Activated naive CD4-positive, alpha-beta T cell (primary cell): Measurements from ENCODE around the gene OPRL1.
"Not testable (repeated sequence)": the region's sequence is repeated elsewhere in the genome, so short reads cannot be mapped to it uniquely, and the experiment has no call there.

Source experiments
- DNase-seq, 4 experiments: peaks; one replicate each; lab custom pipeline; 2025; lab: John Stamatoyannopoulos, UW

OPRL1 gene

GRCh38 chr20:64117432-64117777 lies 37.5 kb downstream of the OPRL1 start:
- not testable (repeated sequence) for DNase-seq

GRCh38 chr20:64119301-64119680 lies 39.4 kb downstream of the OPRL1 start:
- no peak for DNase-seq

GRCh38 chr20:64119681-64120341 lies 39.9 kb downstream of the OPRL1 start:
- DNase-seq = no peak

- DNase-seq = no peak
Measured at GRCh38 chr20:64121586-64121985, 41.7 kb downstream of the OPRL1 start.

- not testable (repeated sequence) for DNase-seq
Measured at GRCh38 chr20:64122927-64123326, 43.0 kb downstream of the OPRL1 start.

- DNase-seq = not testable (repeated sequence)
Measured at GRCh38 chr20:64123517-64123916, 43.6 kb downstream of the OPRL1 start.

GRCh38 chr20:64129146-64129782 lies 49.4 kb downstream of the OPRL1 start:
- DNase-seq = no peak

- no peak for DNase-seq
Measured at GRCh38 chr20:64130271-64130670, 50.4 kb downstream of the OPRL1 start.

GRCh38 chr20:64130876-64131275 lies 51.0 kb downstream of the OPRL1 start:
- DNase-seq = no peak

- DNase-seq = no peak
Measured at GRCh38 chr20:64131406-64131805, 51.5 kb downstream of the OPRL1 start.

GRCh38 chr20:64133951-64134407 lies 54.1 kb downstream of the OPRL1 start:
- no peak for DNase-seq

- DNase-seq = not testable (repeated sequence)
Measured at GRCh38 chr20:64134744-64135143, 54.9 kb downstream of the OPRL1 start.

- no peak for DNase-seq
Measured at GRCh38 chr20:64136004-64136710, 56.3 kb downstream of the OPRL1 start.

- no peak for DNase-seq
Measured at GRCh38 chr20:64137598-64138031, 57.7 kb downstream of the OPRL1 start.

GRCh38 chr20:64138276-64138815 lies 58.5 kb downstream of the OPRL1 start:
- no peak for DNase-seq

- DNase-seq = no peak
Measured at GRCh38 chr20:64139199-64140060, 59.5 kb downstream of the OPRL1 start.

- DNase-seq = no peak
Measured at GRCh38 chr20:64140061-64140931, 60.4 kb downstream of the OPRL1 start.

GRCh38 chr20:64140956-64141355 lies 61.1 kb downstream of the OPRL1 start:
- DNase-seq = no peak

- DNase-seq = no peak
Measured at GRCh38 chr20:64142590-64142989, 62.7 kb downstream of the OPRL1 start.

GRCh38 chr20:64143018-64143801 lies 63.3 kb downstream of the OPRL1 start:
- DNase-seq = no peak
